ENCODE measurements around the gene LIN52.
A peak's percentile ranks its signal among the peaks of the same experiment; 100 is the strongest.

LIN52 gene

DNA sequence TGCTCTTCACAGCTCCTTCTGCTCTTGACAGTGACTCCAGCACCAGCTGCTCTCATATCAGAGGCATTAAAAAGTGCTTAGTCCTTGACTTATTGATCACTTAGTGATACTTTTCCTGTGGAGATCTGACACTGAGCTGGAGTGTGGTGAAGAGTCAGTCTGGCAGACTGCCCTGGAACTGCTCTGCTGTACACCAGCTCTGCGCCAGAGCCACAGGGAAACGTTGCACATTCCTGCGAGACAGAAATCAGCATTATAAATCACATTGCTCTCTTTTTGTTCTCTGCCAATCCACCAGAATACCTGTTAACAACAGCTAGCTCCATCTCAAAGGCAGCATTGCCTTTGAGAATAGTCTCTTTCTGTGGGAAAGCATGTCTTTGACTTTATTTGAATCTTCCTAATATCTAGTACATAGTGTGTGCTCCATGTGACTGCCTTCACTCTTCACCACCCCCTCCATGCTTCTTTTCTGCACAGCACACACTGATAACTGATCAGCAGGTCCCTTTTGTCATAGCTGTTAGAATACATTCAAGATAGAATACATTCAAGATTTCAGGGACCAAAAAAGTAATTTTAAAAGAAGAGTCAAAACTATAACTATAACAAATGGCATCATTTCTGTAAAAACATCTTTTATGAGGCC is 106.3 kb downstream of the LIN52 start:
- DNase-seq: peak in 5 of 56 donors; percentile 5 to 28 (median 10)

DNA sequence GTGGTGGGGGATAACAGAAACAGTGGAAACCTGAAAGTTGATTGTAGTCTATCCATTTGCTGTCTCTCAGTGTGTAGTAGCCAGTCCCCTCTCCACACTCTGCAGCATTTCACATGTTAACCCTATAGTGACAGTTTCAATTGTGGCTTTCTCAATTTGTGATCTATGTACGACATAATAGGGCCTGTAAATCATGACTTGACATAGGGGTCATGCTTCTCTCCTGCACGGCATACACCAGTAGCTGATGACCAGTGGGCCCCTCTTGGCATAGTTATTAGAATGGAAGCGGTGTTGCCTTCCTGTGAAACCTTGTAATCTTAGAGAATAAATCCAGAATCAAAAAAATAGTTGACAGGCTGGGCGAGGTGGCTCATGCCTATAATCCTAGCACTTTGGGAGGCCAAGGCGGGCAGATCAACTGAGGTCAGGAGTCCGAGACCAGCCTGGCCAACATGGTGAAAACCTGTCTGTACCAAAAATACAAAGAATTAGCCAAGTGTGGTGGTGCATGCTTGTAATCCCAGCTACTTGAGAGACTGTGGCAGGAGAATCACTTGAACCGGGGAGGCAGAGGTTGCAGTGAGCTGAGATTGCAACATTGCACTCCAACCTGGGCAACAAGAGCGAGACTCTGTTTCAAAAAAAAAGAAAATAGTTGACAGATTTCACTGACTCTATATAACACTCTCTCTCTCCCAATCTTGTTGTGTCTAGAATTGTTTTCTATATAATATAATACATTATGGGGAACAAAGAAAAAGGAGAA is 109.9 kb downstream of the LIN52 start:
- no peak for DNase-seq

GRCh38 chr14:74195623-74196022 is 110.9 kb downstream of the LIN52 start:
- DNase-seq: no peak

DNA sequence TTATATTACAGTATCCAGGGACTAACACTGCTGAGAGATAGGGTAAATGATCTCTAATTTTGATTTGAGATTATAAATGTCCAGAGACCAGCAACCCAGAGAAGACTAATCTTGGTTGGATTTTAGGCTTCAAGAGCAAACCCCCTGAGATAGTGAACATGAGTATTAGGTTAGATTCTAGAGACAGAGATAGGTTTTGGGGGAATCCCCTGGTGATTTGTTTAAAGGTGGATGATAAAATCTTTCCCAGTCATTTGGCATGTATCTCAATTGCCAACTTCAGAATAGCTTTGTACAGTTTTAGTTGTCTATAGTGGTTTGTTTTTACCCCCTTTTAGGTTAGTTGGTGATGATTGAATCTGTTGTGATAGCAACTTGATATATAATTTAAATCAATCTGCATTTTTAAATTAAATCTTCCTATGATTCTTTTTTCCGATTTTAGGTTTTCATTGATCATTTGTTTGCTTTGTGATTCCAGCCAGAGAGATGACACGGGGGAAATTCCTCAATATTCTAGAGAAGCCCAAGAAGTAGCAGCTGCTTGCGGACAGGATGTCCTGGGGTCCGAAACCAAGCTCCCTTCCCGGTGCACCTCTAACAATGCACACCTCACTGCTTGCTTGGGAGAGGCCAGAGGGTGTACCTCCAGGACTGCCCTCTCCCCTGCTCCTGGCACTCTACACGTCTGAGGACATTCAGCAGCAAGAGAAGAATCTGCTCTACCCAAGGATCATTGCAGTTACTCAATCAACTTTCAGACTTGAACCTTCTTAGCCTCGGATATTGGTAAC is 113.9 kb downstream of the LIN52 start:
- no peak for DNase-seq

DNA sequence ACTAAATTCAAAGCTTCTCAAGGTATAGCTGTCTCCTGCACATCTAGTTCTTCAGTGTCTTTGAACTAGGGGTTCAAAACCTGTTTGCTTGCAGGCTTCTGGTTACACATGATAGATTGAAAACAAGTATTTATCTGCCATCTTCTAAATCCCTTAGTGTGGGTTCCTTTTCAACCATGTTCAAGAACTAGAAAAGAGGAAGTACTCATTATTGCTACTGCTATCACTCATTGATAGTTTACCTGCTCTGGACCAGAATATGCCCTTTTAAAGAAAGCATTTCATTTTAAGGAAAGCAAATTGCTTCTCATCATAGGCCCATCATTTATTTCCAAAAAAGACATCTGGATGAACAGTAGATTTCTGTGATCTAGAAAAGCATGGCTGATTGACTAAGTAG is 117.4 kb downstream of the LIN52 start:
- no peak for DNase-seq

DNA sequence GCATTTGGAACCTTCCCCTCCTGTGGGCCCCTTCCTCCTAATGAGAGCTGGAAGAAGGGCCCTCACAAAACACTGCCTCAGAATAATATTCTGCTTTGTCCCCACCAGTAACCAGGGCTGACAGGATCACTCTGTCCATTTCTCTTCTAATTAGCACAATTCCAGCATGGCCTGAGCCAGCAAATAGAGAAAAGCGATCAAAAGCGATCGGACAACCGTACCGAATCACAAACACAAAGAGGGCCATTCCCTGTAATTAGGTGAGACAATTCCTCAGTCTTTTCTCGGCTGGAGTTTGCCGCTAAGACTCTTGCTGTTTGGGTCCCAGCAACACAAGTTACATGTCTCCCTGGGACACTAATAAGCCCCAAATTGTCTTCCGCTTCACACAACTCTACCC is 118.9 kb downstream of the LIN52 start:
- peak in 12 of 56 donors; percentile 8 to 59 (median 26) for DNase-seq

- peak in 10 of 56 donors; percentile 0 to 41 (median 10) for DNase-seq
These were observed 119.7 kb downstream of the LIN52 start for GRCh38 chr14:74204491-74204890.

GRCh38 chr14:74205882-74206281 is 121.1 kb downstream of the LIN52 start:
- DNase-seq: no peak

GRCh38 chr14:74207943-74208342 is 123.2 kb downstream of the LIN52 start:
- DNase-seq: no peak

- DNase-seq: no peak
These were observed 123.9 kb downstream of the LIN52 start for GRCh38 chr14:74208642-74209041.

GRCh38 chr14:74211945-74212580 is 127.3 kb downstream of the LIN52 start:
- no peak for DNase-seq

GRCh38 chr14:74213907-74214803 is 129.4 kb downstream of the LIN52 start:
- no peak for DNase-seq

DNA sequence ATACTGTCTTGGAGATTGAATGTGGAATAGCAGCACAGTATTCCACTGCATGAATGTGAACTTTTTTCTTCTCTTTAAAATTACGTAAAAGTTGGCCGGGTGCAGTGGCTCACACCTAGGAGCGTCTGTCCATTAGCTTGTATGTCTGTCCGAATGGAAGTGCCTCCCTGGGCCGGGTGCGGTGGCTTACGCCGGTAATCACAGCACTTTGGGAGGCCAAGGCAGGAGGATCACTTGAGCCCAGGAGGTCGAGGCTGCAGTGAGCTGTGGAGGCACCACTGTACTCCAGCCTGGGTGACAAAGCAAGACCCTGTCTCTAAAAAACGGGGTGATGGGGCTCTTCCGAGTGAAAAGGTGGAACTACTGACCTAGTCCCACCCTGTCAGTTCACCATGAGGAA is 131.9 kb downstream of the LIN52 start:
- no peak for DNase-seq

- DNase-seq: peak in 43 of 56 donors; percentile 1 to 75 (median 28)
These were observed 133.1 kb downstream of the LIN52 start for GRCh38 chr14:74217672-74218448.

- DNase-seq: no peak
These were observed 133.7 kb downstream of the LIN52 start for GRCh38 chr14:74218462-74218861.

DNA sequence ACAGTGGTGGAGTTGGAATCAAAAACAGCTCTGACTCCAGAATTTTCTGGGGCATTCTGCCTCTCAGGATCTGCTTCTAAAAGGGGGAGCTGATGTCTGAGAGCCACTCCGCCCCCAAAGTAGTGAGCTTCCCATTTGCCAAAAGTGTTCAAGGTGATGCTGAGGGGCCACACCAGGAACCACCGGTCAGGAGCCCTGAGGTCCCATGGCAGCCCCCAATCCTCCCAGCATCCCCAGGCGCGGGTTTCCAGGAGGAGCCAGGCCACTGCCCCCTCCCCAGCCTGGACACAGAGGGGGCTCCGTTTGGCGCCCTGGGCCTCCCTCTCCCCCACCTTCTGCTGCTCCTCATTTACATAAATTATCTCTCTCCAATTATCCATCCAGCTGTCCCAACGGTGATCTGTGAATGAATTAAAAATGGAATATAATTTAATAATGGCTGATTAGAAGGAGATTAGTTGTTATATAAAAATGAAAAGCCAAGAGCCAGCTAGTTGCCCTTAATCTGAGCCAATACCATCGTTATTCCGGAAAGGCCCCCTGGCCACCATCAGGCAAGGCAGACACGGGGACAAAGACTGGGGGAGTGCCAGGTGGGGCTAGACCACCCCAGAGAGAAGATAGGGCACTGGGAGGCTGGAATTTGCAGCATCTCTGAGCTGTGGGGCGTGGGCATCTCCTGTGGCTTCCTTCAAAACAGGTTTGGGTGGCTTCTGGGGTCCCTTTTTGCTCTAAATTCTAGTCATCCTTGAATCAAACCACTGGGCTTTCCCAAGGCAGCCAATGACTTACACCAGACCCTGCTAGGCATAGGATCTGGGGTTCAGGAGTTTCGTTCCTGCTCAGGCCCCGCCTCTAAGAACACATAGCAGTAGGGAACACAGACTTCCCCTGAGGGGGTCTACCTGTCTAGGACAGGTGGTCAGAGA is 134.8 kb downstream of the LIN52 start:
- no peak for DNase-seq

- DNase-seq: no peak
These were observed 136.2 kb downstream of the LIN52 start for GRCh38 chr14:74220991-74221390.

DNA sequence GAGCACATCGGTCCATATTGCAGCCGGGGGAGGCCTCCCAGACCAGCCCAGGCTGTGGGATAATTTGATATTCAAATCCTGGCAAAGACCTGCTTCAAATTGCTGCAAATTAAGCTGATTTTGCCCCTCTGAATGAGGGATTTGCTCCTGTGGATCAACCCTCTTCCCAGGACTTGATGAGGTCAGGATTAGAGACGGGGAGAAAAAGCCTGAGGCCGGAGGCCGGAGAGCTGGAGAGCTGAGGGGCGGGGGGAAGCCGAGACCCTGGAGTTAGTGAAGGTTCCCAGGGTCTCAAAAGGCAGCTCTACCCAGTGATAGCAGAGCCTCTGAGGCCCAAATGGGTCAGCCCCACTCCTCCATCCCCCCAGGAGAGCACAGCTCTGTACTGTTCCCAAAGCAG is 137.0 kb downstream of the LIN52 start:
- DNase-seq: no peak

DNA sequence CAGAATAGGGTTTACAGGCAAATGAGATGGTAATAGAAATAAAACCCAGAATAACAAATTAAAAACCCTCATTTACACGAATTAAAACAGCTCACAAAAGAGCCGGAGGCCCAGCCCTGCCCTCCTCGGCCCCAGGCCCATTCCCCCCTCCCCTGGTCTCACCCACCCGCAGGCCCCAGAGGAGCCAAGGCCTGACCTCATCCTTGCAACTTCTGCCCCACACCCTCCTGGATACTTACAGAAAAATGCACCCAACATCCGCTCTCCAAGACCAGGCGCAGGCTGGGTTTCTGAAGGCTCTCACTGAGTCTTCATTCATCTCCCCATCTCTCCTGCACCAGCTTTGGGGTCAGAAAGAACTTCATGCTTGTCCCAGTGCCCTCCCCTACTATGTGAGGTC is 138.3 kb downstream of the LIN52 start:
- no peak for DNase-seq
